Esophagus squamous epithelium (tissue), 5 donors: ENCODE results near the gene PRSS22. TPM values are rescaled to one million over a fixed set of nuclear protein-coding genes. Genes with fewer than 3 reads are reported as not detected.

Experiments used
- DNase-seq: peaks from one replicate; lab custom pipeline; 2025; lab: John Stamatoyannopoulos, UW
- H3K27ac ChIP-seq, 4 donors: fragments of 200-600 bp; sonication (generic); one replicate each; pipeline ENCODE4 v1.5.1; 2016 to 2019; ENCODE audit warnings: mild to moderate bottlenecking in 1 of 4
- H3K27me3 ChIP-seq, 4 donors: fragments of 200-600 bp; sonication (generic); 1 replicate in 3 of 4; 2 replicates in 1 of 4; pipeline versions ENCODE4 v1.5.1 to v1.6.0; 2017 to 2021; ENCODE audit warnings: antibody characterized with exemption in 1 of 4
- H3K36me3 ChIP-seq, 3 donors: fragments of 200-600 bp; sonication (generic); one replicate each; pipeline ENCODE4 v1.5.1; 2016 to 2019
- H3K4me1 ChIP-seq, 3 donors: fragments of 200-600 bp; sonication (generic); one replicate each; pipeline ENCODE4 v1.5.1; 2017 to 2019
- H3K4me3 ChIP-seq, 4 donors: fragments of 200-600 bp; sonication (generic); 1 replicate in 3 of 4; 2 replicates in 1 of 4; pipeline ENCODE4 v1.5.1; 2016 to 2019; ENCODE audit warnings: mild to moderate bottlenecking in 2 of 4, moderate library complexity in 1 of 4
- H3K9me3 ChIP-seq, 3 donors: fragments of 200-600 bp; sonication (generic); one replicate each; pipeline ENCODE4 v1.5.1; 2016 to 2019
- CTCF ChIP-seq, 6 experiments: fragments of 450-650 bp in 4 of 6; fragments of 200-600 bp in 2 of 6; sonication (generic) in 2 of 6; IDR thresholded peaks; one replicate each; pipeline ENCODE4 v1.5.1; 2016 to 2019; ENCODE audit warnings: antibody characterized with exemption in 6 of 6, mild to moderate bottlenecking in 4 of 6, moderate library complexity in 4 of 6
- POLR2A ChIP-seq, 4 donors: fragments of 450-650 bp; IDR thresholded peaks; one replicate each; pipeline ENCODE4 v1.6.1; 2017; ENCODE audit warnings: antibody characterized with exemption in 4 of 4, mild to moderate bottlenecking in 4 of 4, moderate library complexity in 3 of 4
- WGBS, 2 donors: methylation state at CpG; one replicate each; pipeline ENCODE4 v1.1.5; 2018; 5-methylcytosine and 5-hydroxymethylcytosine counted together
- intact Hi-C: fragments of 100-400 bp; cut with DNase I; formaldehyde crosslinking; loops from one replicate; pipeline ENCODE4 v1.15.0; 2022
- total RNA-seq, 4 donors: library from RNA; depleted of rRNA; stranded (reverse); fragments of >200 nt; gene quantifications; one replicate each; pipeline ENCODE4 v1.1.0, GENCODE V29; 2016
- donor health status: DM: yes; HTN: yes; CAD: no.

PRSS22 gene
- total RNA-seq, 4 donors from 2014 or later: 36.6 to 149 (median 113) TPM

- intact Hi-C loops: no loop called here
- DNase-seq: no peak
- H3K36me3 ChIP-seq: no peaks in the 10 kb centered on the region
- no peaks in the 10 kb centered on the region for H3K9me3 ChIP-seq
- H3K27me3 ChIP-seq: peaks cover 0 to 84% (median 0%) of the 10 kb centered on the region in 4 donors
- H3K4me3 ChIP-seq: no peak overlapping the region
- H3K4me1 ChIP-seq: peaks cover 0 to 11% (median 9%) of the 10 kb centered on the region in 3 donors
- WGBS, 2 donors: 90 to 94% methylated on average over 2 to 10 of the region's 17 CpGs
- TF ChIP-seq CTCF (IDR thresholded peaks at IDR 0.05) (no peak), POLR2A (IDR thresholded peaks at IDR 0.05) (no peak)
- H3K27ac ChIP-seq: no peak overlapping the region
Observed at GRCh38 chr16:2828876-2829430, 29.0 kb downstream of the PRSS22 start.

GRCh38 chr16:2828521-2828840 is 29.5 kb downstream of the PRSS22 start:
- Histone ChIP-seq H3K27me3 (peaks cover 0 to 84% (median 0%) of the 10 kb centered on the region in 4 donors), H3K36me3 (no peaks in the 10 kb centered on the region), H3K4me3 (no peak overlapping the region), H3K4me1 (peaks cover 0 to 11% (median 9%) of the 10 kb centered on the region in 3 donors), H3K27ac (no peak overlapping the region), H3K9me3 (no peaks in the 10 kb centered on the region)
- WGBS, 2 donors: 94 to 98% methylated on average over 6 to 8 of the region's 8 CpGs
- intact Hi-C loops: no loop called here
- no peak for DNase-seq
- TF ChIP-seq POLR2A (IDR thresholded peaks at IDR 0.05): no peak
- TF ChIP-seq CTCF (IDR thresholded peaks at IDR 0.05): no peak

- H3K4me1 ChIP-seq: peaks cover 0 to 11% (median 9%) of the 10 kb centered on the region in 3 donors
- H3K9me3 ChIP-seq: no peaks in the 10 kb centered on the region
- peaks cover 0 to 83% (median 0%) of the 10 kb centered on the region in 4 donors for H3K27me3 ChIP-seq
- H3K4me3 ChIP-seq: no peak overlapping the region
- H3K27ac ChIP-seq: no peak overlapping the region
- TF ChIP-seq CTCF (IDR thresholded peaks at IDR 0.05): no peak
- DNase-seq: no peak
- H3K36me3 ChIP-seq: no peaks in the 10 kb centered on the region
- WGBS, 2 donors: 77 to 83% methylated on average over 3 to 9 of the region's 14 CpGs
- intact Hi-C loops: no loop called here
Observed at GRCh38 chr16:2827831-2828520, 30.0 kb downstream of the PRSS22 start.

- Histone ChIP-seq H3K27me3 (peaks cover 0 to 77% (median 0%) of the 10 kb centered on the region in 4 donors), H3K4me1 (peaks cover 0 to 11% (median 9%) of the 10 kb centered on the region in 3 donors), H3K36me3 (no peaks in the 10 kb centered on the region), H3K27ac (no peak overlapping the region), H3K9me3 (no peaks in the 10 kb centered on the region), H3K4me3 (no peak overlapping the region)
- DNase-seq: no peak
- TF ChIP-seq CTCF (IDR thresholded peaks at IDR 0.05): no peak
- TF ChIP-seq POLR2A (IDR thresholded peaks at IDR 0.05): no peak
- 29 to 40% methylated on average over 5 to 7 of the region's 15 CpGs for WGBS, 2 donors
- intact Hi-C loops: no loop called here
Observed at GRCh38 chr16:2827374-2827791, 30.6 kb downstream of the PRSS22 start.

- H3K9me3 ChIP-seq: no peaks in the 10 kb centered on the region
- intact Hi-C loops: no loop called here
- no peaks in the 10 kb centered on the region for H3K36me3 ChIP-seq
- peaks cover 0 to 76% (median 0%) of the 10 kb centered on the region in 4 donors for H3K27me3 ChIP-seq
- DNase-seq: no peak
- TF ChIP-seq CTCF (IDR thresholded peaks at IDR 0.05) (no peak), POLR2A (IDR thresholded peaks at IDR 0.05) (no peak)
- no peak overlapping the region for H3K4me3 ChIP-seq
- H3K27ac ChIP-seq: no peak overlapping the region
- H3K4me1 ChIP-seq: peaks cover 0 to 11% (median 9%) of the 10 kb centered on the region in 3 donors
- WGBS, 2 donors: 51 to 65% methylated on average over 5 to 11 of the region's 19 CpGs
Observed at GRCh38 chr16:2826591-2827373, 31.2 kb downstream of the PRSS22 start.
